DOHH2 (cell line): ENCODE results near the gene SNRNP40.

Source experiments
- H3F3A ChIP-seq: fragments of 200-600 bp; sonication (generic), shearing (Covaris generic); 2 replicates; pipeline ENCODE4 v1.6.0; 2016; ENCODE audit warnings: antibody characterized with exemption, mild to moderate bottlenecking; ENCODE audit not compliant: control insufficient read depth, insufficient read depth
- H3K27ac ChIP-seq: fragments of 200-600 bp; sonication (generic); 2 replicates; pipeline ENCODE4 v1.5.1; 2014; ENCODE audit warnings: low read depth, mild to moderate bottlenecking, low read length, moderate library complexity
- H3K27me3 ChIP-seq: fragments of 200-600 bp; sonication (generic); 2 replicates; pipeline ENCODE4 v1.6.1; 2014; ENCODE audit warnings: mild to moderate bottlenecking, low read length, mixed read lengths; ENCODE audit not compliant: control insufficient read depth
- H3K36me3 ChIP-seq: fragments of 200-600 bp; sonication (generic); 2 replicates; pipeline ENCODE4 v1.6.1; 2014; ENCODE audit warnings: mild to moderate bottlenecking, low read length, moderate library complexity, mixed read lengths; ENCODE audit not compliant: control insufficient read depth
- H3K4me1 ChIP-seq: fragments of 200-600 bp; sonication (generic); 2 replicates; pipeline ENCODE4 v1.6.1; 2014; ENCODE audit warnings: mild to moderate bottlenecking, low read length, mixed read lengths; ENCODE audit not compliant: control insufficient read depth
- H3K4me2 ChIP-seq: fragments of 200-600 bp; sonication (generic); 2 replicates; pipeline ENCODE4 v1.6.0; 2014; ENCODE audit warnings: mild to moderate bottlenecking, low read length, moderate library complexity
- H3K4me3 ChIP-seq: fragments of 200-600 bp; sonication (generic); 2 replicates; pipeline ENCODE4 v1.5.1; 2014; ENCODE audit warnings: mild to moderate bottlenecking, low read length, mixed read lengths
- H3K79me2 ChIP-seq: fragments of 200-600 bp; sonication (generic); 2 replicates; pipeline ENCODE4 v1.6.1; 2014; ENCODE audit warnings: mild to moderate bottlenecking, low read length, mixed read lengths; ENCODE audit not compliant: control insufficient read depth
- H3K9me2 ChIP-seq: fragments of 200-600 bp; sonication (generic); replicated peaks from 2 replicates; pipeline ENCODE4 v1.6.1; 2014; ENCODE audit warnings: mild to moderate bottlenecking, low read length, mixed read lengths; ENCODE audit not compliant: control insufficient read depth
- H3K9me3 ChIP-seq: fragments of 200-600 bp; sonication (generic); 2 replicates; pipeline ENCODE4 v1.6.1; 2014; ENCODE audit warnings: antibody characterized with exemption, low read length, mixed read lengths; ENCODE audit not compliant: control insufficient read depth, insufficient read depth
- H4K20me1 ChIP-seq: fragments of 200-600 bp; sonication (generic); 2 replicates; pipeline ENCODE4 v1.6.0; 2014; ENCODE audit warnings: low read depth, mild to moderate bottlenecking, antibody characterized with exemption, low read length, moderate library complexity; ENCODE audit not compliant: control insufficient read depth, insufficient read depth
- CTCF ChIP-seq: fragments of 200-600 bp; sonication (generic); IDR thresholded peaks from one replicate; pipeline ENCODE4 v1.5.1; 2014; ENCODE audit warnings: antibody characterized with exemption, mild to moderate bottlenecking, low read depth, low read length; ENCODE audit not compliant: poor library complexity, severe bottlenecking
- EZH2phosphoT487 ChIP-seq: fragments of 200-600 bp; sonication (generic); IDR thresholded peaks from 2 replicates; pipeline ENCODE4 v1.6.1; 2017; ENCODE audit warnings: borderline replicate concordance, mild to moderate bottlenecking, antibody characterized with exemption, low read length, moderate library complexity, mixed read lengths

Gene SNRNP40

GRCh38 chr1:31218705-31219104 is 77.9 kb downstream of the SNRNP40 start:
- Histone ChIP-seq H3K9me2 (no peaks in the 10 kb centered on the region), H3K9me3 (no peaks in the 10 kb centered on the region), H3K79me2 (no peaks in the 10 kb centered on the region), H3K4me1 (no peaks in the 10 kb centered on the region), H3K36me3 (no peaks in the 10 kb centered on the region), H3K27me3 (no peaks in the 10 kb centered on the region), H3K27ac (no peak overlapping the region), H3F3A (no peaks in the 10 kb centered on the region), H3K4me2 (no peak overlapping the region), H4K20me1 (no peaks in the 10 kb centered on the region), H3K4me3 (no peak overlapping the region)
- TF ChIP-seq EZH2phosphoT487 (no peak), CTCF (no peak)

GRCh38 chr1:31216016-31216415 is 80.6 kb downstream of the SNRNP40 start:
- H3K4me2 ChIP-seq = no peak overlapping the region
- H3K79me2 ChIP-seq = no peaks in the 10 kb centered on the region
- no peak overlapping the region for H3K4me3 ChIP-seq
- H3K4me1 ChIP-seq = no peaks in the 10 kb centered on the region
- H3F3A ChIP-seq = no peaks in the 10 kb centered on the region
- H3K9me2 ChIP-seq = no peaks in the 10 kb centered on the region
- no peak for TF ChIP-seq EZH2phosphoT487
- TF ChIP-seq CTCF = no peak
- no peaks in the 10 kb centered on the region for H3K36me3 ChIP-seq
- no peaks in the 10 kb centered on the region for H4K20me1 ChIP-seq
- no peaks in the 10 kb centered on the region for H3K9me3 ChIP-seq
- H3K27me3 ChIP-seq = no peaks in the 10 kb centered on the region
- H3K27ac ChIP-seq = no peak overlapping the region

GRCh38 chr1:31215065-31215570 is 81.5 kb downstream of the SNRNP40 start:
- no peak overlapping the region for H3K27ac ChIP-seq
- H3K79me2 ChIP-seq = no peaks in the 10 kb centered on the region
- no peaks in the 10 kb centered on the region for H3K36me3 ChIP-seq
- no peaks in the 10 kb centered on the region for H3F3A ChIP-seq
- H3K4me3 ChIP-seq = no peak overlapping the region
- no peaks in the 10 kb centered on the region for H4K20me1 ChIP-seq
- H3K9me2 ChIP-seq = no peaks in the 10 kb centered on the region
- H3K4me1 ChIP-seq = no peaks in the 10 kb centered on the region
- no peaks in the 10 kb centered on the region for H3K9me3 ChIP-seq
- peaks cover 4% of the 10 kb centered on the region; the same call in 1 of the 2 replicates for H3K27me3 ChIP-seq
- TF ChIP-seq EZH2phosphoT487 (no peak), CTCF (no peak)
- H3K4me2 ChIP-seq = no peak overlapping the region
